IMR-90 (cell line): ENCODE data around the gene RUFY4. TPM values are rescaled to one million over a fixed set of nuclear protein-coding genes. Genes with fewer than 3 reads are reported as not detected.

Experiments used
- ATAC-seq: fragments of 200-7000 bp; cut with Tn5 transposase; 2 replicates; pipeline ENCODE4 v1.9.1; 2020; ENCODE audit warnings: low read depth, mild to moderate bottlenecking, moderate library complexity
- BruUV-seq: library from RNA; stranded (reverse); fragments of 400-500 nt; replicated peaks from 2 replicates; lab custom pipeline; 2021; lab: Mats Ljungman, UMichigan
- CTCF ChIA-PET: fragments of 300-600 bp; formaldehyde crosslinking; extraction: SDS; loops from one replicate; lab custom pipeline; 2021; ENCODE audit warnings: antibody characterized with exemption; lab: Yijun Ruan, JAX
- POLR2A ChIA-PET: fragments of 300-600 bp; sonication (Branson Sonifier 250); formaldehyde crosslinking; loops from one replicate; lab custom pipeline; 2022; ENCODE audit warnings: antibody characterized with exemption; ENCODE audit not compliant: unreplicated experiment; lab: Charles Lee
- DNase-seq: peaks from one replicate; pipeline ENCODE4 v3.0.0; 2013
- H2AFZ ChIP-seq: replicated peaks from 2 replicates; pipeline ENCODE3; 2013; ENCODE audit warnings: low read length, mild to moderate bottlenecking; ENCODE audit not compliant: poor library complexity
- H2AK5ac ChIP-seq: 2 replicates; pipeline ENCODE4 v1.6.1; 2013; ENCODE audit warnings: low read depth, low read length, inconsistent platforms
- H2AK9ac ChIP-seq: replicated peaks from 2 replicates; pipeline ENCODE3; 2013; ENCODE audit warnings: mild to moderate bottlenecking, low read depth, low read length, moderate library complexity; ENCODE audit not compliant: poor library complexity
- H2BK120ac ChIP-seq: 2 replicates; pipeline ENCODE4 v1.6.1; 2013; ENCODE audit warnings: low read depth, low read length, inconsistent platforms
- H2BK15ac ChIP-seq: 3 replicates; pipeline ENCODE4 v1.6.1; 2013; ENCODE audit warnings: low read depth, low read length, inconsistent platforms
- H2BK20ac ChIP-seq: 2 replicates; pipeline ENCODE4 v1.6.1; 2013; ENCODE audit warnings: low read depth, mild to moderate bottlenecking, inconsistent platforms, low read length, moderate library complexity
- H2BK5ac ChIP-seq: 2 replicates; pipeline ENCODE4 v1.6.1; 2013; ENCODE audit warnings: mild to moderate bottlenecking, low read depth, low read length, inconsistent platforms; ENCODE audit not compliant: poor library complexity, severe bottlenecking
- H3K14ac ChIP-seq: replicated peaks from 2 replicates; pipeline ENCODE4 v1.6.1; 2013; ENCODE audit warnings: low read depth, low read length, inconsistent platforms
- H3K18ac ChIP-seq: 2 replicates; pipeline ENCODE4 v1.6.1; 2013; ENCODE audit warnings: low read depth, low read length, control low read depth
- H3K23ac ChIP-seq: 2 replicates; pipeline ENCODE4 v1.6.1; 2013; ENCODE audit warnings: low read depth, low read length, inconsistent platforms
- H3K27ac ChIP-seq: 2 replicates; pipeline ENCODE4 v1.5.1; 2013; ENCODE audit warnings: mild to moderate bottlenecking, control low read depth, low read length; ENCODE audit not compliant: insufficient read depth
- H3K27me3 ChIP-seq: 2 replicates; pipeline ENCODE4 v1.6.1; 2013; ENCODE audit warnings: low read length; ENCODE audit not compliant: control insufficient read depth, insufficient read depth
- H3K36me3 ChIP-seq: 2 replicates; pipeline ENCODE4 v1.6.1; 2013; ENCODE audit warnings: low read length, mixed read lengths; ENCODE audit not compliant: control insufficient read depth, insufficient read depth
- H3K4ac ChIP-seq: 2 replicates; pipeline ENCODE4 v1.6.1; 2013; ENCODE audit warnings: low read depth, low read length, inconsistent platforms
- H3K4me1 ChIP-seq: 2 replicates; pipeline ENCODE4 v1.6.1; 2013; ENCODE audit warnings: low read length, mixed read lengths; ENCODE audit not compliant: control insufficient read depth, insufficient read depth
- H3K4me2 ChIP-seq: 2 replicates; pipeline ENCODE4 v1.6.1; 2013; ENCODE audit warnings: low read depth, mild to moderate bottlenecking, control low read depth, low read length, moderate library complexity
- H3K4me3 ChIP-seq: 2 replicates; pipeline ENCODE4 v1.5.1; 2013; ENCODE audit warnings: low read depth, mild to moderate bottlenecking, control low read depth, low read length, moderate library complexity; ENCODE audit not compliant: insufficient read depth
- H3K56ac ChIP-seq: 2 replicates; pipeline ENCODE4 v1.6.1; 2013; ENCODE audit warnings: low read length, inconsistent platforms; ENCODE audit not compliant: insufficient read depth; ENCODE audit errors: extremely low read depth
- H3K79me1 ChIP-seq, 2 experiments: 2 replicates each; pipeline ENCODE4 v1.6.1; 2013; ENCODE audit warnings: low read length in 2 of 2, inconsistent platforms in 1 of 2, low read depth in 1 of 2
- H3K9ac ChIP-seq: 2 replicates; pipeline ENCODE4 v1.6.1; 2013; ENCODE audit warnings: low read depth, low read length, control low read depth
- H3K9me1 ChIP-seq: 2 replicates; pipeline ENCODE4 v1.6.1; 2013; ENCODE audit warnings: low read length, inconsistent platforms; ENCODE audit not compliant: insufficient read depth
- H3K9me3 ChIP-seq: 2 replicates; pipeline ENCODE4 v1.6.1; 2013; ENCODE audit warnings: low read length; ENCODE audit not compliant: control insufficient read depth, insufficient read depth
- H4K20me1 ChIP-seq: 2 replicates; pipeline ENCODE4 v1.6.1; 2013; ENCODE audit warnings: low read length, inconsistent platforms; ENCODE audit not compliant: insufficient read depth
- H4K5ac ChIP-seq: 2 replicates; pipeline ENCODE4 v1.6.1; 2013; ENCODE audit warnings: mild to moderate bottlenecking, low read depth, low read length, control low read depth
- H4K8ac ChIP-seq, 2 experiments: 2 replicates each; pipeline ENCODE4 v1.6.1; 2013; ENCODE audit warnings: low read depth in 2 of 2, low read length in 2 of 2, control low read depth in 1 of 2, inconsistent platforms in 1 of 2
- H4K91ac ChIP-seq: 2 replicates; pipeline ENCODE4 v1.6.1; 2013; ENCODE audit warnings: low read depth, low read length, inconsistent platforms; ENCODE audit not compliant: insufficient read depth
- CTCF ChIP-seq: conservative IDR thresholded peaks from 2 replicates; pipeline ENCODE4 v1.5.1; 2012; ENCODE audit warnings: mild to moderate bottlenecking, low read depth, low read length, improper control_type of control experiment
- USF2 ChIP-seq: fragments of 150-350 bp; IDR thresholded peaks from 2 replicates; pipeline ENCODE4 v1.6.1; 2017; ENCODE audit warnings: mild to moderate bottlenecking, antibody characterized with exemption, low read length, low read depth
- WGBS, 2 experiments: methylation state at CpG; one replicate each; pipeline versions ENCODE4 v1.1.5 to v1.1.7; 2013; ENCODE audit warnings: missing lambda C conversion rate in 2 of 2; ENCODE audit not compliant: insufficient read length in 1 of 2; ENCODE audit errors: extremely low coverage in 2 of 2; 5-methylcytosine and 5-hydroxymethylcytosine counted together
- dilution Hi-C: fragments of 300-500 bp; cut with HindIII; formaldehyde crosslinking; loops from one replicate; pipeline ENCODE4 v1.14.3; 2018; ENCODE audit warnings: low sequenced_read_pairs; ENCODE audit not compliant: unreplicated experiment
- in situ Hi-C: fragments of 300-500 bp; cut with MboI; formaldehyde crosslinking; loops from 3 replicates; pipeline ENCODE4 v1.14.3; 2019; ENCODE audit warnings: low sequenced_read_pairs, inconsistent platforms, mixed read lengths
- intact Hi-C: fragments of 100-400 bp; cut with micrococcal nuclease; formaldehyde crosslinking; loops from 2 replicates; pipeline ENCODE4 v1.10.0; 2022
- polyA plus RNA-seq, 3 experiments: library from polyadenylated mRNA; depleted of rRNA; stranded (reverse); fragments of >200 nt; gene quantifications; 2 replicates each; pipeline ENCODE4 v1.2.3, GENCODE V29; 2012; ENCODE audit warnings: low replicate concordance in 1 of 3
- total RNA-seq: library from RNA; depleted of rRNA; stranded (reverse); fragments of >200 nt; gene quantifications from 2 replicates; pipeline ENCODE4 v1.2.3, GENCODE V29; 2012

The RUFY4 gene
- total and polyA plus RNA-seq, 2 of the 4 experiments (the other 2 are of a cell fraction): not detected

GRCh38 chr2:218071218-218071937 is 2.3 kb downstream of the RUFY4 start:
- Histone ChIP-seq H3K56ac (no peak overlapping the region), H2AK9ac (no peak overlapping the region), H3K36me3 (no peaks in the 10 kb centered on the region), H2AFZ (no peak overlapping the region), H3K4me3 (no peak overlapping the region), H3K9me3 (no peaks in the 10 kb centered on the region), H3K9me1 (no peaks in the 10 kb centered on the region), H4K91ac (no peak overlapping the region), H4K8ac (no peak overlapping the region), H2BK120ac (no peak overlapping the region), H2AK5ac (no peak overlapping the region), H3K23ac (no peak overlapping the region), H2BK5ac (no peak overlapping the region), H4K20me1 (0 out of 2 replicates have a peak, but pooled peaks cover 3% of the 10 kb centered on the region), H3K4ac (no peak overlapping the region), H3K14ac (no peak overlapping the region), H3K4me1 (no peaks in the 10 kb centered on the region), H3K27ac (no peak overlapping the region), H3K18ac (no peak overlapping the region), H3K79me1 (no peaks in the 10 kb centered on the region), H4K5ac (no peak overlapping the region), H3K9ac (no peak overlapping the region), H2BK15ac (no peak overlapping the region), H3K4me2 (no peak overlapping the region), H2BK20ac (no peak overlapping the region), H3K27me3 (peaks cover 74% of the 10 kb centered on the region)
- ChIA-PET CTCF (no interaction called here), POLR2A (interaction anchor here (0.6 kb wide), 1 partner anchor 81 kb away, joined by 5 read pairs; no protein-coding TSS in a partner anchor)
- BruUV-seq: no TSS peak
- WGBS, 2 experiments: 58% methylated on average over 6 of the region's 13 CpGs; no CpG with 5 or more reads in 1 of the 2 experiments
- intact Hi-C loops: no loop called here
- TF ChIP-seq USF2 (no peak), CTCF (no peak)
- DNase-seq (no peak), ATAC-seq (no peak)
- in situ Hi-C loops: no loop called here
- dilution Hi-C loops: no loop called here
